Panc1 (cell line): Measurements from ENCODE around the gene JPH3. TPM values are rescaled to one million over a fixed set of nuclear protein-coding genes. Genes with fewer than 3 reads are reported as not detected.

Experiments used
- ATAC-seq: fragments of 200-7000 bp; cut with Tn5 transposase; 2 replicates; pipeline ENCODE4 v1.9.1; 2020; ENCODE audit warnings: mild to moderate bottlenecking, moderate library complexity
- BruUV-seq: library from RNA; stranded (reverse); fragments of 400-500 nt; replicated peaks from 2 replicates; lab custom pipeline; 2021; lab: Mats Ljungman, UMichigan
- CTCF ChIA-PET: fragments of 300-600 bp; sonication (Branson Sonifier 250); formaldehyde crosslinking; loops from one replicate; lab custom pipeline; 2022; ENCODE audit warnings: antibody characterized with exemption; lab: Charles Lee
- POLR2A ChIA-PET: fragments of 300-600 bp; sonication (Branson Sonifier 250); formaldehyde crosslinking; loops from one replicate; lab custom pipeline; 2022; ENCODE audit warnings: antibody characterized with exemption; lab: Charles Lee
- DNase-seq: peaks from one replicate; pipeline ENCODE4 v3.0.0-alpha.2; 2010; ENCODE audit warnings: low read depth, low spot score
- H3K27ac ChIP-seq: 2 replicates; pipeline ENCODE4 v1.5.1; 2011; ENCODE audit warnings: mild to moderate bottlenecking, low read length, inconsistent platforms
- H3K27me3 ChIP-seq: fragments of 200-500 bp; sonication (Bioruptor generic); 2 replicates; pipeline ENCODE4 v1.6.0; 2014; ENCODE audit warnings: low read length, inconsistent platforms; ENCODE audit not compliant: control insufficient read depth, insufficient read depth
- H3K36me3 ChIP-seq: fragments of 200-500 bp; sonication (Bioruptor generic); 2 replicates; pipeline ENCODE4 v1.5.1; 2014; ENCODE audit warnings: inconsistent platforms, mild to moderate bottlenecking, low read length, moderate library complexity; ENCODE audit not compliant: control insufficient read depth, insufficient read depth
- H3K4me1 ChIP-seq: 2 replicates; pipeline ENCODE4 v1.5.1; 2011; ENCODE audit warnings: inconsistent platforms, mild to moderate bottlenecking, low read length, moderate library complexity; ENCODE audit not compliant: control insufficient read depth, insufficient read depth
- H3K4me3 ChIP-seq, 2 experiments: 2 replicates each; pipeline ENCODE4 v1.5.1; 2011 to 2012; ENCODE audit warnings: low read depth in 2 of 2, low read length in 2 of 2, mild to moderate bottlenecking in 2 of 2, inconsistent platforms in 1 of 2, moderate library complexity in 1 of 2
- H3K9me3 ChIP-seq: fragments of 200-500 bp; sonication (Bioruptor generic); 2 replicates; pipeline ENCODE4 v1.5.1; 2014; ENCODE audit warnings: low read depth, mild to moderate bottlenecking, inconsistent platforms, low read length, moderate library complexity; ENCODE audit not compliant: control insufficient read depth, insufficient read depth
- POLR2AphosphoS5 ChIP-seq: IDR thresholded peaks from 2 replicates; pipeline ENCODE4 v1.6.1; 2012; ENCODE audit warnings: mild to moderate bottlenecking, low read depth, low read length, moderate library complexity
- SIN3A ChIP-seq: IDR thresholded peaks from 2 replicates; pipeline ENCODE4 v1.6.1; 2012; ENCODE audit warnings: low read depth, mild to moderate bottlenecking, low read length, moderate library complexity, borderline replicate concordance; ENCODE audit not compliant: insufficient read depth
- TCF7L2 ChIP-seq: IDR thresholded peaks from 2 replicates; pipeline ENCODE4 v1.6.1; 2011; ENCODE audit warnings: mild to moderate bottlenecking, low read depth, low read length, inconsistent platforms
- in situ Hi-C: cut with HindIII; loops from 2 replicates; pipeline ENCODE4 v1.10.0; 2016; ENCODE audit warnings: low sequenced_read_pairs, low pct_unique_long_range_greater_than_20kb
- intact Hi-C: fragments of 100-400 bp; cut with micrococcal nuclease; formaldehyde crosslinking; loops from one replicate; pipeline ENCODE4 v1.10.0; 2022; ENCODE audit not compliant: unreplicated experiment
- total RNA-seq: library from RNA; stranded (reverse); gene quantifications from one replicate; pipeline ENCODE4 v1.2.1, GENCODE V29; 2021; ENCODE audit not compliant: unreplicated experiment
- TF ChIP-seq, protein P1 (sequence below), 2 experiments: IDR thresholded peaks; 2 replicates each; pipeline ENCODE4 v1.6.1; 2011 to 2012; ENCODE audit warnings: low read depth in 2 of 2, control low read depth in 1 of 2, low read length in 1 of 2, mild to moderate bottlenecking in 1 of 2, moderate library complexity in 1 of 2; ENCODE audit not compliant: insufficient read depth in 1 of 2
- TF ChIP-seq, protein P2 (sequence below): fragments of 450-650 bp; IDR thresholded peaks from 2 replicates; pipeline ENCODE4 v1.5.1; 2017; ENCODE audit warnings: mild to moderate bottlenecking

Gene JPH3
- total RNA-seq, 1 experiment from 2014 or later: 1.2 TPM

- intact Hi-C loops: no loop called here
- no TSS peak for BruUV-seq
- Histone ChIP-seq H3K27ac (no peak overlapping the region), H3K4me3 (no peak overlapping the region), H3K27me3 (no peaks in the 10 kb centered on the region), H3K4me1 (no peaks in the 10 kb centered on the region), H3K36me3 (no peaks in the 10 kb centered on the region), H3K9me3 (no peaks in the 10 kb centered on the region)
- POLR2A ChIA-PET: no interaction called here
- no peak for DNase-seq
- no peak for ATAC-seq
- in situ Hi-C loops: no loop called here
- TF ChIP-seq TCF7L2 (no peak), POLR2AphosphoS5 (no peak), SIN3A (no peak)
- TF ChIP-seq, protein P1, sequence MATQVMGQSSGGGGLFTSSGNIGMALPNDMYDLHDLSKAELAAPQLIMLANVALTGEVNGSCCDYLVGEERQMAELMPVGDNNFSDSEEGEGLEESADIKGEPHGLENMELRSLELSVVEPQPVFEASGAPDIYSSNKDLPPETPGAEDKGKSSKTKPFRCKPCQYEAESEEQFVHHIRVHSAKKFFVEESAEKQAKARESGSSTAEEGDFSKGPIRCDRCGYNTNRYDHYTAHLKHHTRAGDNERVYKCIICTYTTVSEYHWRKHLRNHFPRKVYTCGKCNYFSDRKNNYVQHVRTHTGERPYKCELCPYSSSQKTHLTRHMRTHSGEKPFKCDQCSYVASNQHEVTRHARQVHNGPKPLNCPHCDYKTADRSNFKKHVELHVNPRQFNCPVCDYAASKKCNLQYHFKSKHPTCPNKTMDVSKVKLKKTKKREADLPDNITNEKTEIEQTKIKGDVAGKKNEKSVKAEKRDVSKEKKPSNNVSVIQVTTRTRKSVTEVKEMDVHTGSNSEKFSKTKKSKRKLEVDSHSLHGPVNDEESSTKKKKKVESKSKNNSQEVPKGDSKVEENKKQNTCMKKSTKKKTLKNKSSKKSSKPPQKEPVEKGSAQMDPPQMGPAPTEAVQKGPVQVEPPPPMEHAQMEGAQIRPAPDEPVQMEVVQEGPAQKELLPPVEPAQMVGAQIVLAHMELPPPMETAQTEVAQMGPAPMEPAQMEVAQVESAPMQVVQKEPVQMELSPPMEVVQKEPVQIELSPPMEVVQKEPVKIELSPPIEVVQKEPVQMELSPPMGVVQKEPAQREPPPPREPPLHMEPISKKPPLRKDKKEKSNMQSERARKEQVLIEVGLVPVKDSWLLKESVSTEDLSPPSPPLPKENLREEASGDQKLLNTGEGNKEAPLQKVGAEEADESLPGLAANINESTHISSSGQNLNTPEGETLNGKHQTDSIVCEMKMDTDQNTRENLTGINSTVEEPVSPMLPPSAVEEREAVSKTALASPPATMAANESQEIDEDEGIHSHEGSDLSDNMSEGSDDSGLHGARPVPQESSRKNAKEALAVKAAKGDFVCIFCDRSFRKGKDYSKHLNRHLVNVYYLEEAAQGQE (IDR thresholded peaks at IDR 0.05; ENCODE audit: insufficient read depth in 1 of 2, low read depth in 2 of 2, low read length in 1 of 2): no peak
- TF ChIP-seq, protein P2, sequence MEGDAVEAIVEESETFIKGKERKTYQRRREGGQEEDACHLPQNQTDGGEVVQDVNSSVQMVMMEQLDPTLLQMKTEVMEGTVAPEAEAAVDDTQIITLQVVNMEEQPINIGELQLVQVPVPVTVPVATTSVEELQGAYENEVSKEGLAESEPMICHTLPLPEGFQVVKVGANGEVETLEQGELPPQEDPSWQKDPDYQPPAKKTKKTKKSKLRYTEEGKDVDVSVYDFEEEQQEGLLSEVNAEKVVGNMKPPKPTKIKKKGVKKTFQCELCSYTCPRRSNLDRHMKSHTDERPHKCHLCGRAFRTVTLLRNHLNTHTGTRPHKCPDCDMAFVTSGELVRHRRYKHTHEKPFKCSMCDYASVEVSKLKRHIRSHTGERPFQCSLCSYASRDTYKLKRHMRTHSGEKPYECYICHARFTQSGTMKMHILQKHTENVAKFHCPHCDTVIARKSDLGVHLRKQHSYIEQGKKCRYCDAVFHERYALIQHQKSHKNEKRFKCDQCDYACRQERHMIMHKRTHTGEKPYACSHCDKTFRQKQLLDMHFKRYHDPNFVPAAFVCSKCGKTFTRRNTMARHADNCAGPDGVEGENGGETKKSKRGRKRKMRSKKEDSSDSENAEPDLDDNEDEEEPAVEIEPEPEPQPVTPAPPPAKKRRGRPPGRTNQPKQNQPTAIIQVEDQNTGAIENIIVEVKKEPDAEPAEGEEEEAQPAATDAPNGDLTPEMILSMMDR: no peak
- CTCF ChIA-PET: no interaction called here
Observed at GRCh38 chr16:87723226-87723623, 120.9 kb downstream of the JPH3 start.

DNA sequence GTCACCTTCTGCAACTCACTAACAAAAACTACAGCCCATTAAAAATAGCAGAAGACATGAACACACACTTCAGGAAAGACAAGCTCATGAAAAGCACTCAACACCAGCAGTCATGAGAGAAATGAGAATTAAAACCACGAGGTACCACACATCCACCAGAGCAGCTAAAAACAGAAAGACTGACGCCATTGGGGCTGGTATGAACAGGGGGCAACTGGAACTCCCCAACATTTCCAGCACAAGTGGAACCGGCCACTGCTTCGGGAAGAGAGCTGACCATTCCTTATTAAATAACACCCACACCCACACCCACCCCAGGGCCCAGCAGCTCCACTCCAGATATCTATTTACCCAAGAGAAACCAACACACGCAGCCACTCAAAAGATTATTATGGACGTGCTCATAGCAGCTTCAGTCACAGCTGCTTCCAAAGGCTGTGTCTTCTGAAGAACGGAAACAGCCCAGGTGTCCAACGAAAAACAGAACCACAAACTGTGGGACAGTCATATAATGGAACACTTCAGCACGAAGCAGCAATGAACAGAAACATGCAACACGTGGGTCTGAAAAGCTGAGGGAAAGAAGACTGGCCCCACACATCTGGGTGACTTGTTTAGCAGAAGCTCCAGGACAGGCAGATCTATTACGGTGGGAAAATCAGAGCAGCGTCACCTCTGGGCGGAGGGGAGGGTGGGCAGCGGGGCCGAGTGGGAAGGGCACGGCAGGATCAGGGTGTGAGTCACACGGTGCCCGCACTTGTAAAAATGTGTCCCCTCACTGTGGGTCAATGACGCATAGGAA is 122.4 kb downstream of the JPH3 start:
- Histone ChIP-seq H3K36me3 (peaks cover 3% of the 10 kb centered on the region; the same call in 1 of the 2 replicates), H3K4me1 (no peaks in the 10 kb centered on the region), H3K4me3 (no peak overlapping the region), H3K27ac (no peak overlapping the region), H3K27me3 (no peaks in the 10 kb centered on the region), H3K9me3 (no peaks in the 10 kb centered on the region)
- DNase-seq (no peak), ATAC-seq (no peak)
- TF ChIP-seq SIN3A: no peak
- TF ChIP-seq, protein P2: no peak
- TF ChIP-seq TCF7L2: no peak
- no peak for TF ChIP-seq POLR2AphosphoS5
- TF ChIP-seq, protein P1 (IDR thresholded peaks at IDR 0.05; ENCODE audit: insufficient read depth in 1 of 2, low read depth in 2 of 2, low read length in 1 of 2): no peak
- in situ Hi-C loops (no loop called here), intact Hi-C loops (no loop called here)
- POLR2A ChIA-PET: no interaction called here
- CTCF ChIA-PET: no interaction called here
- BruUV-seq: no TSS peak
